Uterus (tissue), 4 donors: Measurements from ENCODE around the gene CDC37. TPM values are rescaled to one million over a fixed set of nuclear protein-coding genes. Genes with fewer than 3 reads are reported as not detected.
A peak's percentile ranks its signal among the peaks of the same experiment; 100 is the strongest.

Experiments used
- DNase-seq, 2 donors: peaks; one replicate each; pipeline ENCODE4 v3.0.0-alpha.2; 2019 to 2020
- H3K27ac ChIP-seq, 2 donors: fragments of 200-600 bp; sonication (generic); 1 replicate in 1 of 2; 2 replicates in 1 of 2; pipeline ENCODE4 v1.5.1; 2016 to 2018
- H3K27me3 ChIP-seq, 2 donors: fragments of 200-600 bp; sonication (generic); one replicate each; pipeline ENCODE4 v1.5.1; 2018 to 2019; ENCODE audit warnings: control low read depth in 1 of 2
- H3K36me3 ChIP-seq, 2 donors: fragments of 200-600 bp; sonication (generic); one replicate each; pipeline ENCODE4 v1.5.1; 2019; ENCODE audit warnings: control low read depth in 1 of 2
- H3K4me1 ChIP-seq, 2 donors: fragments of 200-600 bp; sonication (generic); one replicate each; pipeline ENCODE4 v1.5.1; 2018 to 2019; ENCODE audit warnings: control low read depth in 1 of 2
- H3K4me3 ChIP-seq, 2 donors: fragments of 200-600 bp; sonication (generic); 1 replicate in 1 of 2; 2 replicates in 1 of 2; pipeline ENCODE4 v1.5.1; 2018 to 2019; ENCODE audit warnings: mild to moderate bottlenecking in 1 of 2
- H3K9me3 ChIP-seq, 2 donors: fragments of 200-600 bp; sonication (generic); one replicate each; pipeline ENCODE4 v1.5.1; 2019; ENCODE audit warnings: control low read depth in 1 of 2
- POLR2A ChIP-seq, 2 donors: fragments of 450-650 bp; IDR thresholded peaks; one replicate each; pipeline ENCODE4 v1.6.1; 2016; ENCODE audit warnings: antibody characterized with exemption in 2 of 2, mild to moderate bottlenecking in 1 of 2, moderate library complexity in 1 of 2
- intact Hi-C: fragments of 100-400 bp; cut with DNase I; formaldehyde crosslinking; loops from one replicate; pipeline ENCODE4 v1.15.1; 2023; ENCODE audit warnings: low total_unique reads
- total RNA-seq, 4 donors: library from RNA; depleted of rRNA in 3 of 4; stranded (reverse); fragments of >200 nt in 3 of 4; gene quantifications; one replicate each; pipeline versions ENCODE4 v1.1.0 to v1.2.4, GENCODE V29; 2014 to 2023
- TF ChIP-seq, protein P1 (sequence below), 4 experiments: fragments of 200-600 bp in 2 of 4; fragments of 450-650 bp in 2 of 4; sonication (generic) in 2 of 4; IDR thresholded peaks; one replicate each; pipeline ENCODE4 v1.5.1; 2016 to 2019; ENCODE audit warnings: antibody characterized with exemption in 4 of 4, mild to moderate bottlenecking in 2 of 4, moderate library complexity in 1 of 4
- donor health status: DM: yes; HTN: yes; CAD: no.

Gene CDC37
- total RNA-seq, 4 donors from 2014 or later = 41.5 to 163 (median 129) TPM

DNA sequence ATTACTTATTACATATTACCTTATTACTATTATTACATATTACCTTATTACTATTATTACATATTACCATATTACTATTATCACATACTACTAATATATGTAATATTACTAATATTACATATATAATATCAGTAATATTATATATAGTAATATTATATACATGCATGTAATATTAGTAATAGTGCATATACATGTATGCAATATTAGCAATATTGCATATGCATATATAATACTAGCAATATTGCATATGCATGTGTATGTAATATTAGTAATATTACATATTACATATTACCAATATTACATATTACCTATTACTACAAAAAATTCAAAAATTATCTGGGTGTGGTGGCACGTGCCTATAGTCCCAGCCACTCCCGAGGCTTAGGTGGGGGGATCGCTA is 39.4 kb upstream of the CDC37 start:
- Histone ChIP-seq H3K27me3 (no peaks in the 10 kb centered on the region), H3K4me1 (no peaks in the 10 kb centered on the region), H3K36me3 (no peaks in the 10 kb centered on the region), H3K4me3 (no peak overlapping the region), H3K9me3 (no peaks in the 10 kb centered on the region), H3K27ac (no peak overlapping the region)
- TF ChIP-seq, protein P1, sequence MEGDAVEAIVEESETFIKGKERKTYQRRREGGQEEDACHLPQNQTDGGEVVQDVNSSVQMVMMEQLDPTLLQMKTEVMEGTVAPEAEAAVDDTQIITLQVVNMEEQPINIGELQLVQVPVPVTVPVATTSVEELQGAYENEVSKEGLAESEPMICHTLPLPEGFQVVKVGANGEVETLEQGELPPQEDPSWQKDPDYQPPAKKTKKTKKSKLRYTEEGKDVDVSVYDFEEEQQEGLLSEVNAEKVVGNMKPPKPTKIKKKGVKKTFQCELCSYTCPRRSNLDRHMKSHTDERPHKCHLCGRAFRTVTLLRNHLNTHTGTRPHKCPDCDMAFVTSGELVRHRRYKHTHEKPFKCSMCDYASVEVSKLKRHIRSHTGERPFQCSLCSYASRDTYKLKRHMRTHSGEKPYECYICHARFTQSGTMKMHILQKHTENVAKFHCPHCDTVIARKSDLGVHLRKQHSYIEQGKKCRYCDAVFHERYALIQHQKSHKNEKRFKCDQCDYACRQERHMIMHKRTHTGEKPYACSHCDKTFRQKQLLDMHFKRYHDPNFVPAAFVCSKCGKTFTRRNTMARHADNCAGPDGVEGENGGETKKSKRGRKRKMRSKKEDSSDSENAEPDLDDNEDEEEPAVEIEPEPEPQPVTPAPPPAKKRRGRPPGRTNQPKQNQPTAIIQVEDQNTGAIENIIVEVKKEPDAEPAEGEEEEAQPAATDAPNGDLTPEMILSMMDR (IDR thresholded peaks at IDR 0.05) = no peak
- TF ChIP-seq POLR2A (IDR thresholded peaks at IDR 0.05) = no peak
- DNase-seq = no peak
- intact Hi-C loops = no loop called here

DNA sequence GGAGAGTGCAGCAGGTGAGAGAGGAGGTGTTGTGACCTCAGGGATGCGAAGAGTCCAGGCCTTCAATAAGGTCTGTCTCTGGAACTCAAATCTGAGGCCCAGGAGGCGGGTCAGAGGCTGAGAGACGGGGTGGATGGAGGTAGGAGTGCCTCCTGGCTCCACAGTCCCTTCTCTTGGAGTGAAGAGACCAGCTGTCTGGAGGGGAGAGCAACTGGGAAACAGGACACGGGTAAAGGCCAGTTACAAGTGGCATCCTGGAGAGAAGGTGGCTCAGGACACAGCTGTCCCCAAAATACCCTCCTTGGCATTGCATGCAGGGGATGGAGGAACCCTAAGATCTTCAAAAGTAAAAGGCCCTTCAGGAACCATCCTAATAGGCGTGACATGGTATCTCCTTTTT is 36.2 kb upstream of the CDC37 start:
- no peak for TF ChIP-seq POLR2A (IDR thresholded peaks at IDR 0.05)
- TF ChIP-seq, protein P1 (IDR thresholded peaks at IDR 0.05) = no peak
- no peaks in the 10 kb centered on the region for H3K27me3 ChIP-seq
- no peak overlapping the region for H3K4me3 ChIP-seq
- no peaks in the 10 kb centered on the region for H3K4me1 ChIP-seq
- intact Hi-C loops = no loop called here
- H3K27ac ChIP-seq = no peak overlapping the region
- DNase-seq = no peak
- no peaks in the 10 kb centered on the region for H3K9me3 ChIP-seq
- H3K36me3 ChIP-seq = no peaks in the 10 kb centered on the region

DNA sequence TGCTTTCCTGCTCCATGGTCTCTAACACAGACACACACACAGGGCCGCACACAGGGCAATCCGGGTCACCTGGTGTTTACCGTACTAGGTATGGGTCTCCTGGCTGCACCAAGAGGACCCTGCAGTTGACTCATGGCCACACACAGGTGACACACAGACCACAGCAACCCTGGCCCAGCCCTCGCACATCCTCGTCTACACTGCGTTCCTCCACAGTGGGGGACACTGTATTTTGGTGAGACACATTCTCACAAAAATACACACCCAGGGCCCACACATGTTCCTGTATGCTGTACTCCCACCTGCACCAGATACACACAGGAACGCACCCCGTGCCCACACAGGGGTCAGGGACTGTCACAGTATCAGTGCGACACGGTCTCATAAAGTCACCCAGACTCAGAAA is 29.8 kb upstream of the CDC37 start:
- intact Hi-C loops = no loop called here
- no peak for TF ChIP-seq POLR2A (IDR thresholded peaks at IDR 0.05)
- TF ChIP-seq, protein P1 (IDR thresholded peaks at IDR 0.05) = no peak
- Histone ChIP-seq H3K36me3 (no peaks in the 10 kb centered on the region), H3K27ac (no peak overlapping the region), H3K4me3 (no peak overlapping the region), H3K4me1 (peaks cover 0 to 4% of the 10 kb centered on the region in 2 donors), H3K9me3 (no peaks in the 10 kb centered on the region), H3K27me3 (no peaks in the 10 kb centered on the region)
- DNase-seq = no peak

- H3K27ac ChIP-seq = peak overlapping the region in 1 of 2 donors; percentile 10
- intact Hi-C loops = no loop called here
- DNase-seq = no peak
- no peak for TF ChIP-seq POLR2A (IDR thresholded peaks at IDR 0.05)
- TF ChIP-seq, protein P1 (IDR thresholded peaks at IDR 0.05) = no peak
- no peaks in the 10 kb centered on the region for H3K27me3 ChIP-seq
- peak overlapping the region in 1 of 2 donors; percentile 43 for H3K4me3 ChIP-seq
- H3K36me3 ChIP-seq = no peaks in the 10 kb centered on the region
- peaks cover 0 to 4% of the 10 kb centered on the region in 2 donors for H3K4me1 ChIP-seq
- no peaks in the 10 kb centered on the region for H3K9me3 ChIP-seq
Measured at GRCh38 chr19:10432736-10433130, 29.4 kb upstream of the CDC37 start.

- H3K27me3 ChIP-seq = no peaks in the 10 kb centered on the region
- intact Hi-C loops = no loop called here
- H3K9me3 ChIP-seq = no peaks in the 10 kb centered on the region
- TF ChIP-seq, protein P1 (IDR thresholded peaks at IDR 0.05) = no peak
- no peak for TF ChIP-seq POLR2A (IDR thresholded peaks at IDR 0.05)
- H3K36me3 ChIP-seq = no peaks in the 10 kb centered on the region
- H3K27ac ChIP-seq = peak overlapping the region; percentile 8 to 10
- H3K4me3 ChIP-seq = peak overlapping the region; percentile 43 to 45
- peaks cover 0 to 4% of the 10 kb centered on the region in 2 donors for H3K4me1 ChIP-seq
- peak in 1 of 2 donors; percentile 61 for DNase-seq
Measured at GRCh38 chr19:10431943-10432735, 28.8 kb upstream of the CDC37 start.
